Astrocyte (in vitro differentiated cells and primary cell): ENCODE results near the gene CMTM5.

ENCODE experiments used
- EZH2 ChIP-seq: IDR thresholded peaks from 2 replicates; pipeline ENCODE4 v1.6.1; 2012; ENCODE audit warnings: mild to moderate bottlenecking, low read length, inconsistent platforms; ENCODE audit not compliant: insufficient read depth
- TF ChIP-seq, protein P1 (sequence below): IDR thresholded peaks from 2 replicates; pipeline ENCODE4 v1.5.1; 2011; ENCODE audit warnings: low read depth, mild to moderate bottlenecking, inconsistent platforms, low read length, moderate library complexity; ENCODE audit not compliant: insufficient read depth

GRCh38 chr14:23398348-23398747, 21.5 kb downstream of the CMTM5 start:
- TF ChIP-seq, protein P1, sequence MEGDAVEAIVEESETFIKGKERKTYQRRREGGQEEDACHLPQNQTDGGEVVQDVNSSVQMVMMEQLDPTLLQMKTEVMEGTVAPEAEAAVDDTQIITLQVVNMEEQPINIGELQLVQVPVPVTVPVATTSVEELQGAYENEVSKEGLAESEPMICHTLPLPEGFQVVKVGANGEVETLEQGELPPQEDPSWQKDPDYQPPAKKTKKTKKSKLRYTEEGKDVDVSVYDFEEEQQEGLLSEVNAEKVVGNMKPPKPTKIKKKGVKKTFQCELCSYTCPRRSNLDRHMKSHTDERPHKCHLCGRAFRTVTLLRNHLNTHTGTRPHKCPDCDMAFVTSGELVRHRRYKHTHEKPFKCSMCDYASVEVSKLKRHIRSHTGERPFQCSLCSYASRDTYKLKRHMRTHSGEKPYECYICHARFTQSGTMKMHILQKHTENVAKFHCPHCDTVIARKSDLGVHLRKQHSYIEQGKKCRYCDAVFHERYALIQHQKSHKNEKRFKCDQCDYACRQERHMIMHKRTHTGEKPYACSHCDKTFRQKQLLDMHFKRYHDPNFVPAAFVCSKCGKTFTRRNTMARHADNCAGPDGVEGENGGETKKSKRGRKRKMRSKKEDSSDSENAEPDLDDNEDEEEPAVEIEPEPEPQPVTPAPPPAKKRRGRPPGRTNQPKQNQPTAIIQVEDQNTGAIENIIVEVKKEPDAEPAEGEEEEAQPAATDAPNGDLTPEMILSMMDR: no peak
- no peak for TF ChIP-seq EZH2
